ENCODE data around the gene TEX22. TPM values are rescaled to one million over a fixed set of nuclear protein-coding genes. Genes with fewer than 3 reads are reported as not detected.

The TEX22 gene
- total and polyA plus RNA-seq, 2 donors, result 0.11 to 0.13 TPM

- peaks cover 4% of the 10 kb centered on the region for H3K36me3 ChIP-seq (ENCODE audit: insufficient read depth)
- 90% methylated on average over 22 of the region's 22 CpGs for WGBS
- no peak overlapping the region for H3K27ac ChIP-seq (ENCODE audit: low read depth)
- no peak overlapping the region for H3K4me3 ChIP-seq (ENCODE audit: low read depth, low read length)
- H3K4me1 ChIP-seq (ENCODE audit: insufficient read depth), result no peaks in the 10 kb centered on the region
- DNase-seq (ENCODE audit: extremely low spot score), result no peak
Observed at GRCh38 chr14:105455766-105456660, 57.7 kb downstream of the TEX22 start.

GRCh38 chr14:105456736-105457617, 58.6 kb downstream of the TEX22 start:
- 82% methylated on average over 22 of the region's 22 CpGs for WGBS
- H3K36me3 ChIP-seq (ENCODE audit: insufficient read depth), result peaks cover 4% of the 10 kb centered on the region
- no peak for DNase-seq (ENCODE audit: extremely low spot score)

GRCh38 chr14:105458010-105458409, 59.7 kb downstream of the TEX22 start:
- Histone ChIP-seq H3K27ac (ENCODE audit: low read depth) (no peak overlapping the region), H3K36me3 (ENCODE audit: insufficient read depth) (peaks cover 5% of the 10 kb centered on the region), H3K4me1 (ENCODE audit: insufficient read depth) (no peaks in the 10 kb centered on the region), H3K4me3 (ENCODE audit: low read depth, low read length) (no peak overlapping the region)
- no peak for DNase-seq (ENCODE audit: extremely low spot score)
- 89% methylated on average over 18 of the region's 18 CpGs for whole genome bisulfite sequencing

More at GRCh38 chr14:105456736-105457617, 58.6 kb downstream of the TEX22 start:
- Histone ChIP-seq H3K4me1 (ENCODE audit: insufficient read depth) (no peaks in the 10 kb centered on the region), H3K27ac (ENCODE audit: low read depth) (no peak overlapping the region), H3K4me3 (ENCODE audit: low read depth, low read length) (no peak overlapping the region)

GRCh38 chr14:105458571-105458970, 60.2 kb downstream of the TEX22 start:
- DNase-seq (ENCODE audit: extremely low spot score), result no peak
- Histone ChIP-seq H3K4me3 (ENCODE audit: low read depth, low read length) (no peak overlapping the region), H3K4me1 (ENCODE audit: insufficient read depth) (no peaks in the 10 kb centered on the region), H3K36me3 (ENCODE audit: insufficient read depth) (peaks cover 8% of the 10 kb centered on the region), H3K27ac (ENCODE audit: low read depth) (no peak overlapping the region)
- WGBS, result 86% methylated on average over 14 of the region's 14 CpGs

- no peak for DNase-seq (ENCODE audit: extremely low spot score)
- Histone ChIP-seq H3K36me3 (ENCODE audit: insufficient read depth) (peaks cover 8% of the 10 kb centered on the region), H3K4me3 (ENCODE audit: low read depth, low read length) (no peak overlapping the region), H3K27ac (ENCODE audit: low read depth) (no peak overlapping the region), H3K4me1 (ENCODE audit: insufficient read depth) (no peaks in the 10 kb centered on the region)
- WGBS, result 95% methylated on average over 17 of the region's 17 CpGs
Observed at GRCh38 chr14:105460116-105460515, 61.8 kb downstream of the TEX22 start.

- Histone ChIP-seq H3K4me3 (ENCODE audit: low read depth, low read length) (no peak overlapping the region), H3K4me1 (ENCODE audit: insufficient read depth) (no peaks in the 10 kb centered on the region), H3K27ac (ENCODE audit: low read depth) (no peak overlapping the region), H3K36me3 (ENCODE audit: insufficient read depth) (peaks cover 8% of the 10 kb centered on the region)
- no peak for DNase-seq (ENCODE audit: extremely low spot score)
- WGBS, result 91% methylated on average over 17 of the region's 17 CpGs
Observed at GRCh38 chr14:105460616-105461015, 62.3 kb downstream of the TEX22 start.

GRCh38 chr14:105461903-105462302, 63.6 kb downstream of the TEX22 start:
- Histone ChIP-seq H3K36me3 (ENCODE audit: insufficient read depth) (peaks cover 8% of the 10 kb centered on the region), H3K4me3 (ENCODE audit: low read depth, low read length) (no peak overlapping the region), H3K27ac (ENCODE audit: low read depth) (no peak overlapping the region), H3K4me1 (ENCODE audit: insufficient read depth) (no peaks in the 10 kb centered on the region)
- no peak for DNase-seq (ENCODE audit: extremely low spot score)
- 96% methylated on average over 18 of the region's 18 CpGs for WGBS

Other genes with a start within 250 kb of the TEX22 start
- gene JAG2, start 229.8 kb upstream of the TEX22 start, total RNA-seq, result 11.2 TPM
- gene JAG2, start 229.8 kb upstream of the TEX22 start, polyA plus RNA-seq, result 22.4 TPM
- 7.3 TPM for gene NUDT14, start 217.2 kb upstream of the TEX22 start, total RNA-seq
- 11.6 TPM for gene NUDT14, start 217.2 kb upstream of the TEX22 start, polyA plus RNA-seq
- gene BTBD6, start 150.0 kb upstream of the TEX22 start, total RNA-seq, result 28.6 TPM
- gene BTBD6, start 150.0 kb upstream of the TEX22 start, polyA plus RNA-seq, result 40.6 TPM
- 30.9 TPM for gene BRF1, start 97.5 kb upstream of the TEX22 start, total RNA-seq
- gene BRF1, start 97.5 kb upstream of the TEX22 start, polyA plus RNA-seq, result 19.3 TPM
- gene PACS2, start 83.8 kb upstream of the TEX22 start, total RNA-seq, result 43.8 TPM
- gene PACS2, start 83.8 kb upstream of the TEX22 start, polyA plus RNA-seq, result 67.9 TPM
- 51.5 TPM for gene MTA1, start 21.3 kb downstream of the TEX22 start, total RNA-seq
- 67.3 TPM for gene MTA1, start 21.3 kb downstream of the TEX22 start, polyA plus RNA-seq
- gene CRIP2, start 76.3 kb downstream of the TEX22 start, total RNA-seq, result 53.7 TPM
- 245 TPM for gene CRIP2, start 76.3 kb downstream of the TEX22 start, polyA plus RNA-seq
- 9.4 TPM for gene CRIP1, start 88.3 kb downstream of the TEX22 start, total RNA-seq
- gene CRIP1, start 88.3 kb downstream of the TEX22 start, polyA plus RNA-seq, result 92.4 TPM
- gene TEDC1, start 92.7 kb downstream of the TEX22 start, total RNA-seq, result 4.2 TPM
- gene TEDC1, start 92.7 kb downstream of the TEX22 start, polyA plus RNA-seq, result 10.6 TPM
- 1.3 TPM for gene TMEM121, start 128.0 kb downstream of the TEX22 start, total RNA-seq
- gene TMEM121, start 128.0 kb downstream of the TEX22 start, polyA plus RNA-seq, result 6.7 TPM